ENCODE measurements around the gene TAGLN. TPM values are rescaled to one million over a fixed set of nuclear protein-coding genes. Genes with fewer than 3 reads are reported as not detected.

Gene TAGLN
- total RNA-seq, result 492 and 515 TPM in 2 replicates

DNA sequence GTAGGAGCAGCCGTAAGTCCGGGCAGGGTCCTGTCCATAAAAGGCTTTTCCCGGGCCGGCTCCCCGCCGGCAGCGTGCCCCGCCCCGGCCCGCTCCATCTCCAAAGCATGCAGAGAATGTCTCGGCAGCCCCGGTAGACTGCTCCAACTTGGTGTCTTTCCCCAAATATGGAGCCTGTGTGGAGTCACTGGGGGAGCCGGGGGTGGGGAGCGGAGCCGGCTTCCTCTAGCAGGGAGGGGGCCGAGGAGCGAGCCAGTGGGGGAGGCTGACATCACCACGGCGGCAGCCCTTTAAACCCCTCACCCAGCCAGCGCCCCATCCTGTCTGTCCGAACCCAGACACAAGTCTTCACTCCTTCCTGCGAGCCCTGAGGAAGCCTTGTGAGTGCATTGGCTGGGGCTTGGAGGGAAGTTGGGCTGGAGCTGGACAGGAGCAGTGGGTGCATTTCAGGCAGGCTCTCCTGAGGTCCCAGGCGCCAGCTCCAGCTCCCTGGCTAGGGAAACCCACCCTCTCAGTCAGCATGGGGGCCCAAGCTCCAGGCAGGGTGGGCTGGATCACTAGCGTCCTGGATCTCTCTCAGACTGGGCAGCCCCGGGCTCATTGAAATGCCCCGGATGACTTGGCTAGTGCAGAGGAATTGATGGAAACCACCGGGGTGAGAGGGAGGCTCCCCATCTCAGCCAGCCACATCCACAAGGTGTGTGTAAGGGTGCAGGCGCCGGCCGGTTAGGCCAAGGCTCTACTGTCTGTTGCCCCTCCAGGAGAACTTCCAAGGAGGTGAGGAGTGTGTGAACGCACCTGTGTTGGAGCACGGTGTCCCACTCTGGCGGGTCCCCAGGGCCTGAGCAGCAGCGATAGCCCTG is at the start of gene TAGLN:
TSS of gene TAGLN (plus strand) at position 318 of the 863 bp plus-strand sequence. CDS start 3,644 bp downstream, outside the sequence.

DNA sequence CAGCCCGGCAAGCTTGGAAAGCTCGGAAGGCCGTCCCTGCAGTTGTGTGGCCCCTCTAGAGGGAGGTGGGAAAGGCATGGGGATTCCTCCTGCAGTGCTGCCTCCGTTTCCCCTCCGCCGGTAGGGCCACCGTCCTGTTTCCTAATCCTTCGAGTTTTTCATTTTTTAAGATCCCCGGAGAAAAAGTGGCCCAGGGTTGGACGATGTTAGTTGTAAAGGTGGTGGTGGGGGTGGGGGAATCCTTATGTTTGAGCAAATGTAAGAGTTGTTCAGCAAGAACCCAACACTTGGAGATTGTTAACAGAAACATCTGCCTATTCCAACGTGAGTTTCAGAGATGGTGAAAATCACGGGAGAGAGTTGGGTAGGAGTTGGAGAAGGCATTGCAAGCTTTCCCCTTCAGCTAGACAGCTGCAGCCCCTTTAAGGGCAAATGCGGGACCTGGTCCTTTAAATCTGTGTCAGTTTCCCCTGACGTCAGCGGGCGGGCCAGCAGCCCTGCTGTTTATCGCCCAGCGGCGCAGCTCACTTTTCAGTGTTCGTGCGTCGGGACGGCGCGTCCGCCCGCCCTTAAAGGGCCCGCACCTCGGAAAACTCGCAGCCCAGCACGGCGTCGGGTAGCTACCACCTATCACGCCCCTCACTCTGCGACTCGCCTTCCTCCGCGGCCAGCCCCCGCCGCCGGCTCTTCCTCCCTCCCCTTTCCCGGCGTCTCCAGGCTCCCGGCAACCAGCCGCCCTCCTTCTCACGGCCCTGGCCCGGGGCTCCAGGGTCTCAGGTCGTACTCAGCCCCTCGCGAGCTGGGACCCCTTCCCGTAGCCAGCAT is 20.7 kb upstream of the TAGLN start, which contains the start of gene SIDT2:
TSS of gene SIDT2 (plus strand) at position 534 of the 825 bp plus-strand sequence. CDS start 521 bp downstream, outside the sequence.

DNA sequence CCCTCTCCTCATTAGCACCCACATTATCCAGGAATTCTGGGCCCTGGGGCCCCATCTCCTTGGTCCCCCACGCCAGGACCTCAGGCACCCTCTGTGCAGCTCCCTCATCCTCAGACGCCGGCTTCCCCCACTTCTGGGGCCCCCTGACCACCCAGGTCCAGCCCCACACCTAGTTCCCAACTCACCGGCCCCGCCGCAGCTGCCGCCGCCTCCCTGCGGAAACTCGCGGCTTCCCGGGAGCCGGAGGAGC is 32.6 kb downstream of the TAGLN start, which contains the start of gene PCSK7:
TSS of gene PCSK7 (minus strand) at position 232 of the 250 bp plus-strand sequence. CDS start 2,229 bp downstream, outside the sequence.

DNA sequence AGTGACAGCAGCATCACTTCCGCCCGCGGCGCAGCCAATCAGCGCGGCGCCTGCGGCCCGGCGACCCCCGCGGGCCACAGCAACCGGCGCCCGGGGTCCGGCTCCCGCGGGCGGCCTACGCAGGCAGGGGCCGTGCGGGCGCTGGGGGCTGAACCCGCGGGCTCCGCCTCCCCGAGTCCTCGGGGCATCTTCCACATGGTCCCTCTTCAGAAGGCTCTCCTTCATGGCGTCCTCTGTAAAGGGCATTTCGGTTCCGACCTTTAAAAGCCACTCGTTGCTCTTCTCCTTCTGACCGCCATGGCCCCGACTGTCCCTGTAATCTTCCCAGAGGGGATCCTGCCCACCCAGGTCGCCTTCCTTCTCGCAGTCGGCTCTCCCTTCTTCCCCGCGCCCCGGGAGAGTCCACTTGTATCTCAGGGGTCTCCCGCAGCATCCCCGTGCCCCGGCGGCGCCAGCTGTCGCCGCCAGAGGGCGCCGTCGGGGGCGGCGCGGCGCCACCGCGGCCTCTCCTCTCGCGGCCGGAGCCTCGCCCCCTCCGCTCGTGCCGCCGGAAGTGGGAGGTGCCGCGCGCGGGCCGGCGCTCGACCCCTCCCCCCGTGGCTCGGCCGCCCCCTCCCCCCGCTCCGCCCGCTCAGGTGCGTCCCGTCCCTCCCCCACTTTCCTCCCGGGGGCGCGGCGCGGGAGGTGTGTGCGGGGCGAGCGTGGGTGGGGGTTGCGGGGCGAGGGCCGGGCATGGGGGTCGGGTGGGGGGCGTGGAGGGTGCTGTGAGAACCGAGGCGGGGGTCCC is 33.1 kb downstream of the TAGLN start, which contains the start of gene RNF214:
TSS of gene RNF214 (plus strand) at position 580 of the 787 bp plus-strand sequence. CDS start 1,602 bp downstream, outside the sequence.

Other genes with a start within 250 kb of the TAGLN start
- gene SIK3, start 100.9 kb upstream of the TAGLN start, total RNA-seq, result 9.2 and 11.7 TPM in 2 replicates
- 62.1 and 73.5 TPM in 2 replicates for gene PAFAH1B2, start 55.1 kb upstream of the TAGLN start, total RNA-seq
- 10.3 and 10.9 TPM in 2 replicates for gene SIDT2, start 20.6 kb upstream of the TAGLN start, total RNA-seq
- gene PCSK7, start 32.7 kb downstream of the TAGLN start, total RNA-seq, result 34.0 and 34.5 TPM in 2 replicates
- 6.2 and 6.4 TPM in 2 replicates for gene RNF214, start 33.3 kb downstream of the TAGLN start, total RNA-seq
- gene BACE1-AS, start 92.0 kb downstream of the TAGLN start, total RNA-seq, result 2.2 and 2.5 TPM in 2 replicates
- 20.5 and 22.7 TPM in 2 replicates for gene BACE1, start 116.9 kb downstream of the TAGLN start, total RNA-seq
- 17.5 and 19.0 TPM in 2 replicates for gene CEP164, start 128.5 kb downstream of the TAGLN start, total RNA-seq

Data from bronchus fibroblast of lung (primary cell).